Calu3 (cell line): Measurements from ENCODE around the gene TMEM200B. TPM values are rescaled to one million over a fixed set of nuclear protein-coding genes. Genes with fewer than 3 reads are reported as not detected.
"Not testable (repeated sequence)": the region's sequence is repeated elsewhere in the genome, so short reads cannot be mapped to it uniquely, and the experiment has no call there.

Source experiments
- BruUV-seq: library from RNA; stranded (reverse); fragments of 400-500 nt; replicated peaks from 2 replicates; lab custom pipeline; 2021; lab: Mats Ljungman, UMichigan
- CTCF ChIA-PET: fragments of 300-600 bp; sonication (Branson Sonifier 250); formaldehyde crosslinking; loops from one replicate; lab custom pipeline; 2022; ENCODE audit warnings: antibody characterized with exemption; lab: Charles Lee
- DNase-seq: peaks from one replicate; pipeline ENCODE4 v3.0.0; 2022
- H3K27ac Mint-ChIP-seq: one replicate; pipeline ENCODE4 v1.8.0; 2022; ENCODE audit warnings: mixed read lengths; ENCODE audit not compliant: unreplicated experiment
- H3K27me3 Mint-ChIP-seq: one replicate; pipeline ENCODE4 v1.8.0; 2022; ENCODE audit warnings: mixed read lengths; ENCODE audit not compliant: unreplicated experiment
- H3K36me3 Mint-ChIP-seq: one replicate; pipeline ENCODE4 v1.8.0; 2022; ENCODE audit warnings: mild to moderate bottlenecking, moderate library complexity, mixed read lengths; ENCODE audit not compliant: insufficient read depth, unreplicated experiment
- H3K4me1 Mint-ChIP-seq: one replicate; pipeline ENCODE4 v1.8.0; 2022; ENCODE audit warnings: mild to moderate bottlenecking, low read depth, mixed read lengths; ENCODE audit not compliant: unreplicated experiment
- H3K4me3 Mint-ChIP-seq: one replicate; pipeline ENCODE4 v1.8.0; 2022; ENCODE audit warnings: mild to moderate bottlenecking, low read depth, moderate library complexity, mixed read lengths; ENCODE audit not compliant: unreplicated experiment
- H3K9me3 Mint-ChIP-seq: one replicate; pipeline ENCODE4 v1.8.0; 2022; ENCODE audit warnings: low read depth, mixed read lengths; ENCODE audit not compliant: unreplicated experiment
- intact Hi-C: fragments of 100-400 bp; cut with micrococcal nuclease; formaldehyde crosslinking; loops from one replicate; pipeline ENCODE4 v1.10.0; 2022; ENCODE audit not compliant: unreplicated experiment
- total RNA-seq: library from RNA; stranded (reverse); gene quantifications from 2 replicates; pipeline ENCODE4 v1.2.3, GENCODE V29; 2022
- TF ChIP-seq, protein P1 (sequence below): fragments of 200-600 bp; IDR thresholded peaks from one replicate; pipeline ENCODE4 v1.8.0; 2022; ENCODE audit warnings: antibody characterized with exemption; ENCODE audit not compliant: unreplicated experiment

The TMEM200B gene
- total RNA-seq, 1 experiment from 2014 or later = not detected

DNA sequence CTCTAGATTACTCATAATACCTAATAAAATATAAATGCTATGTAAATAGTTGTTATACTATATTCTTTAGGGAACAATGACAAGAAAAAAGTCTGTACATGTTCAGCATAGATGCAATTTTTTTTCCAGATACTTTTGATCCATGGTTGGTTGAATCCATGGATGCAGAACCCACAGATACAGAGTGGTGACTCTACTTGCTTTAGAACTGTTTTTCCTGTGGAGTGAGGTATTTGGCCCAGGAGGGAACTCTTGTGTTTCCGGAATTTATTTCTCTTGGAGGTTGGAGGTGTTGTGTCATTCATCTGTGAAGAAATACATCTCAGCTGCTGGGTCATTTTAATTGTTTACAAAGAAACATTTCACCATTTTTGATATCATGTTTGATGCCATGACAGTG lies 28.7 kb downstream of the TMEM200B start:
- DNase-seq = no peak
- H3K9me3 Mint-ChIP-seq = no peaks in the 10 kb centered on the region
- CTCF ChIA-PET = no interaction called here
- H3K36me3 Mint-ChIP-seq = peaks cover 7% of the 10 kb centered on the region
- H3K4me3 Mint-ChIP-seq = no peak overlapping the region
- BruUV-seq = no TSS peak
- H3K27me3 Mint-ChIP-seq = no peaks in the 10 kb centered on the region
- intact Hi-C loops = no loop called here
- no peaks in the 10 kb centered on the region for H3K4me1 Mint-ChIP-seq
- TF ChIP-seq, protein P1, sequence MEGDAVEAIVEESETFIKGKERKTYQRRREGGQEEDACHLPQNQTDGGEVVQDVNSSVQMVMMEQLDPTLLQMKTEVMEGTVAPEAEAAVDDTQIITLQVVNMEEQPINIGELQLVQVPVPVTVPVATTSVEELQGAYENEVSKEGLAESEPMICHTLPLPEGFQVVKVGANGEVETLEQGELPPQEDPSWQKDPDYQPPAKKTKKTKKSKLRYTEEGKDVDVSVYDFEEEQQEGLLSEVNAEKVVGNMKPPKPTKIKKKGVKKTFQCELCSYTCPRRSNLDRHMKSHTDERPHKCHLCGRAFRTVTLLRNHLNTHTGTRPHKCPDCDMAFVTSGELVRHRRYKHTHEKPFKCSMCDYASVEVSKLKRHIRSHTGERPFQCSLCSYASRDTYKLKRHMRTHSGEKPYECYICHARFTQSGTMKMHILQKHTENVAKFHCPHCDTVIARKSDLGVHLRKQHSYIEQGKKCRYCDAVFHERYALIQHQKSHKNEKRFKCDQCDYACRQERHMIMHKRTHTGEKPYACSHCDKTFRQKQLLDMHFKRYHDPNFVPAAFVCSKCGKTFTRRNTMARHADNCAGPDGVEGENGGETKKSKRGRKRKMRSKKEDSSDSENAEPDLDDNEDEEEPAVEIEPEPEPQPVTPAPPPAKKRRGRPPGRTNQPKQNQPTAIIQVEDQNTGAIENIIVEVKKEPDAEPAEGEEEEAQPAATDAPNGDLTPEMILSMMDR = no peak
- no peak overlapping the region for H3K27ac Mint-ChIP-seq

DNA sequence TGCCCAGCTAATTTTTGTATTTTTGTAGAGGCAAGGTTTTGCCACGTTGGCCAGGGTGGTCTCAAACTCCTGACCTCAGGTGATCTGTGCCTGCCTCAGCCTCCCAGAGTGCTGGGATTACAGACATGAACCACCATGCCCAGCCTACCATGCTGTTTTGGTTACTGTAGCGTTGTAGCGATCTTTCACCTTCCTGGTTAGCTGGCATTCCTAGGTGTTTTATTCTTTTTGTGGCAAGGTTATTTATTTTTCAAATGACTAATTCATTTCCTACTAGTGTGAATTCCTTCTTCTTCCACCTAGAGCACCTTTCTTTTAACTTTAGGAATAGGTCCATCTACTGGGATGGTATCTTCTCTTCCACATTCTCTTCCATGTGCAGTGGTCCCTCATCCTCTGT lies 29.3 kb downstream of the TMEM200B start:
- BruUV-seq = no TSS peak
- CTCF ChIA-PET = no interaction called here
- no peak for DNase-seq
- Mint-ChIP-seq H3K4me1 (no peaks in the 10 kb centered on the region), H3K4me3 (no peak overlapping the region), H3K9me3 (no peaks in the 10 kb centered on the region), H3K36me3 (peaks cover 4% of the 10 kb centered on the region), H3K27ac (no peak overlapping the region), H3K27me3 (no peaks in the 10 kb centered on the region)
- TF ChIP-seq, protein P1 = no peak
- intact Hi-C loops = no loop called here

DNA sequence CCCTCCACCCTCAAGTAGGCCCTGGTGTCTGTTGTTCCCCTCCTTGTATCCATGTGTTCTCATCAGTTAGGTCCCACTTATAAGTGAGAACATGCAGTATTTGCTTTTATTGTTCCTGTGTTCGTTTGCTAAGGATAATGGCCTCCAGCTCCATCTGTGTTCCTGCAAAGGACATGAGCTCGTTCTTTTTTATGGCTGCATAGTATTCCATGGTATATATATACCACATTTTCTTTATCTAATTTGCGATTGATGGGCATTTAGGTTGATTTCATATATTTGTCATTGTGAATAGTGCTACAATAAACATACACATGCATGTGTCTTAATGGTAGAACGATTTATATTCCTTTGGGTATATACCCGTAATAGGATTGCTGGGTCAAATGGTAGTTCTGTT lies 31.0 kb downstream of the TMEM200B start:
- H3K9me3 Mint-ChIP-seq, H3K36me3 Mint-ChIP-seq, H3K27me3 Mint-ChIP-seq, intact Hi-C loops, CTCF ChIA-PET, H3K27ac Mint-ChIP-seq, H3K4me3 Mint-ChIP-seq, DNase-seq, H3K4me1 Mint-ChIP-seq, BruUV-seq: not testable (repeated sequence)

DNA sequence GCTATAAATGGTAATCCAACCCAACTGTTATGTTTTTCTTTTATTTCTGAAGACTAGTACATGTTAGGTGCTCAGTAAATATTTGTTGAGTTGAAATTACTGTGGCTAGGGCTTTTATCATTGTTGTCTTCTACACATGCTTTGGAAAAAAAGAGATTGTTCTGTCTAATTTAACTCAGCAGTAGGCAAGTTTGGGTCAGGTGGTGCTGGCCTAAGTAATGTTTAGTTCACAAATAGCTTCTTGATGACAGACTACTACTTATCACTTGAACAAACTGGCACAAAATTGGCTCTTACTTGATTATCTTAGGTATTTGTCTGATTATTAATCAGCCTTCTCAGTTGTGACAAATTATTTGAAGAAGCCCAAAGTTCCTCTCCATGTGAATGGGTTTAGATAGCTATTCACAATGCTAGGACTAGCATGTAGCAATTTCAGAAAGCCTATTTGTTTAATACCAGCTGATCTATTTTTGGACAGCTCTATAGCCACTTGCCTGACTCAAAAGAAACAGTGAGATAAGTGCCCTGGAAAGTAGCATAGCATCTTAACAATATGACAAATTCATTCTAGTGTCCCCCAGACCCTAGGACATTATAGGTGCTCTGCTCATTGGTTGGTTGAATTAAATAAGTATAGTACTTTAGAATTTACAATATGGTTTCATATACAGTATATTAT lies 32.6 kb downstream of the TMEM200B start:
- Mint-ChIP-seq H3K4me3 (no peak overlapping the region), H3K36me3 (no peaks in the 10 kb centered on the region), H3K27me3 (no peaks in the 10 kb centered on the region), H3K4me1 (no peaks in the 10 kb centered on the region), H3K9me3 (no peaks in the 10 kb centered on the region), H3K27ac (no peak overlapping the region)
- BruUV-seq = no TSS peak
- TF ChIP-seq, protein P1 = no peak
- no peak for DNase-seq
- intact Hi-C loops = no loop called here
- CTCF ChIA-PET = no interaction called here

DNA sequence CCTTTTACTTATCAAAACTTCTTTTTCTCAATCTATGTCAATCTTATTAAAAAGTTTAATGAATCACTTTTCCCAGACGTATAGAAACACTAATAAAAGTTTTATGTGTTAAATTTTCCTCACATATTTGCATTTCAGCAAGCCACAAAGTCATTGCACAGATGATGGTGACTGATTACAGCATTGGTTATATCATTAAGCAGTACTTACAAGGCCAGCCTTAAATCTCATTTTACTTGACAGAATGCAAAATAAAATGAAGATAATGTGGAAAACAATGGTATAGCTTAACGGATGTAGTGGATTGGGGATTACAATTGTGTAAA lies 39.5 kb downstream of the TMEM200B start:
- Mint-ChIP-seq H3K4me3 (no peak overlapping the region), H3K9me3 (no peaks in the 10 kb centered on the region), H3K27me3 (no peaks in the 10 kb centered on the region), H3K27ac (no peak overlapping the region), H3K36me3 (no peaks in the 10 kb centered on the region), H3K4me1 (no peaks in the 10 kb centered on the region)
- no TSS peak for BruUV-seq
- intact Hi-C loops = no loop called here
- no peak for DNase-seq
- CTCF ChIA-PET = no interaction called here
- TF ChIP-seq, protein P1 = no peak
